RCC 7860 (cell line): Measurements from ENCODE around the gene LAMA3.

Source experiments
- DNase-seq: peaks from one replicate; pipeline ENCODE4 v3.0.0-alpha.2; 2015; ENCODE audit warnings: low spot score
- FAIRE-seq: peaks from 2 replicates; lab custom pipeline; 2012; peaks lifted over from hg19 to GRCh38; lab: Jason Lieb, UNC

The LAMA3 gene

GRCh38 chr18:23669804-23670405 lies 19.3 kb upstream of the LAMA3 start:
- DNase-seq (no peak), FAIRE-seq (no peak)

GRCh38 chr18:23671564-23671963 lies 17.7 kb upstream of the LAMA3 start:
- DNase-seq (no peak), FAIRE-seq (no peak)

GRCh38 chr18:23673725-23674124 lies 15.5 kb upstream of the LAMA3 start:
- FAIRE-seq = no peak
- DNase-seq = no peak

DNA sequence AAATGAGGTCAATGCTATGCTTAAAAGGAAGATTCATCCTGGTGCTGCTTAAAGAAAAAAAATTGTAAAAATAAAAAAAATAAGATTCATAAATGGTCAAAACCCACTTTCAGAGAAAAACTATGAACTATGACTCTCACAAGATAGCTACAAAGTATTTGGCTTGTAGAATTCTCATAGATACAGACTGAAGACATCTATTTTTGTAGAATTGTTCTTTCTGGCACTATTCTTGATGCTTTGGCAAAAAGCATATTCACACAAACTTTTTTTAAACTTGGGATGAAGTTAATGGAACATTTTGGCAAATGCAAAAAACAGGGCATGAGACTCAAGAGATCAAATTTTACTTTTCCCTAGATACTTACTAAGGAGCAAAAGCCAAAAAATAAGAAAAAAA lies 14.0 kb upstream of the LAMA3 start:
- DNase-seq = no peak
- FAIRE-seq = no peak

DNA sequence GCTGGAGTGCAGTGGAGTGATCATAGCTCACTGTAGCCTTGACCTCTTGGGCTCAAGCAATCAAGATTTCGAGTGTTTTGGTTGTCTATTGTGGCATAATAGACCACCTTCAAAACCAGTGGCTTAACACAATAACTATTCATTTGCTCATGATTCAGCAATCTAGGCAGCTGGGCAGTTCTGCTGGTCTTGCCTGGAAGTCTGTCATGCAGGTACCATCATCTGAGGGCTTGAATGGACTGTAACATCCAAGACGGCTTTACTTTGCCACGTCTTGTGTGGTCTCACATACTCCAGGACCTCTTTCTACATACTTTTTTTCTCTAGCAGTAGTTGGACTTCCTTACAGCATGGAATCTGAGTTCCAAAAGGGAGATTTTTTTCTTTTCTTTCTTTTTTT lies 13.4 kb upstream of the LAMA3 start:
- no peak for FAIRE-seq
- DNase-seq = no peak

- FAIRE-seq (no peak), DNase-seq (no peak)
Measured at GRCh38 chr18:23682045-23682444, 7.2 kb upstream of the LAMA3 start.

DNA sequence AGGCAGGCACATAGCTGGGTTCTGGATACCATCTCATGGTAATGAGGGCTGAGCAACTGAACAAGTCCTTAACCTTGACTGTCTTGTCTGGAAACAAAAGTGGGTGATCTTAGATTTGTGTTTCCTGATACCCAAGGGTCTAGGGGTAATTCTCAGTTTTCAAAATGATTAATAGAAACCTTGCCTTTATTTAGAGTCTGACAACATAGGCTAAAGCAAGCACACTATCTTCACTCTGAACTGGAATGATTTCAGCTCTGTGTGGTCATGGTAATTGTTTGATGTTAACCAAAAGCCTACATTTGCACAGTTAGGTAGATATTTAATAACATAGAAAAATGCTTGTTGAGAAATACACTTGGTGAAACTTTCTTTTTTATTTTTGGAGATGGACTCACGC lies 6.8 kb upstream of the LAMA3 start:
- no peak for FAIRE-seq
- no peak for DNase-seq

DNA sequence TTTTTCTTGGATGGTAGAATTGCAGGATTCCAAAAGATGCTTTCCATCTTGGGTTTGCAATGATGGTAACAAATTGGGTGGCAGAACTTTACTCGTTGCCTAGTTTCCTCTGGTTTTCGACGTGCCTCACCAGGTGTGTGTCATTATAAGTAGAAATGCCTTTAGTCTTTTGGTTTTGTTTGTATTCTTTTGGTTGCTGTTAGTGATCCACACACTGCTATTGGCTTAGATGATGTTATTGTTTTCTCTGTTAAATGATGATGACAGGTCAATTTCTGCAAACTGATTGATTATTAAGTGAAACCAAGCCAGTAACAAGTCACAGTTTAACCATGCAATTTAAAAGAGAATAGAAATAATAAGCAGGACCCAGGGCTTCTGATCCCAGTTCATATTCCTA lies 6.1 kb upstream of the LAMA3 start:
- FAIRE-seq = no peak
- no peak for DNase-seq

GRCh38 chr18:23683671-23684070 lies 5.6 kb upstream of the LAMA3 start:
- FAIRE-seq (peak; percentile 64), DNase-seq (peak; percentile 49)

- DNase-seq (peak; percentile 93), FAIRE-seq (peak; percentile 98)
Measured at GRCh38 chr18:23684515-23685197, 4.6 kb upstream of the LAMA3 start.

- no peak for DNase-seq
- no peak for FAIRE-seq
Measured at GRCh38 chr18:23688528-23688927, 725 bp upstream of the LAMA3 start.

GRCh38 chr18:23689616-23690504 lies 607 bp downstream of the LAMA3 start:
- DNase-seq = no peak
- FAIRE-seq = no peak

- peak; percentile 45 for DNase-seq
- FAIRE-seq = no peak
Measured at GRCh38 chr18:23690505-23691068, 1.3 kb downstream of the LAMA3 start.

DNA sequence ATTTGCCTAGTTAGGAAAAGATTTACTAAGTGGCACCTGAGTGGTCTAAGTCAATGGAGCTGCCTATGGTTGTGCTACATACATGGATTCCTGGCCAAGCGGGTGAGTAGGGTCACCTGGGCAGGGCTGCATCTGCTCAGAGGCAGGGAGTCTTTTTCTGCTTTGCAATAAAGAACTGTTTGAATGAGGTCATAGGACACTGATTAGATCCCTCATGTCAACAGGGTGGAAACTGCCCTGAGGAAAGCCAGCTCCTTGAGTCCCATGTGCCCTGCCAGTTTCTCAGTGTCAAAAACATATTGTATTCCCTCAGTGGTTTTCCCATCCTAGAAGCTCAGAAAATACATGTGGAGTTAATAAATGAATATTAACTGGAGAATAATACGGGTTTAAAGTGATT lies 4.6 kb downstream of the LAMA3 start:
- DNase-seq (no peak), FAIRE-seq (no peak)

- FAIRE-seq (no peak), DNase-seq (no peak)
Measured at GRCh38 chr18:23694637-23695430, 5.6 kb downstream of the LAMA3 start.

GRCh38 chr18:23701017-23701416 lies 11.8 kb downstream of the LAMA3 start:
- FAIRE-seq (no peak), DNase-seq (no peak)

DNA sequence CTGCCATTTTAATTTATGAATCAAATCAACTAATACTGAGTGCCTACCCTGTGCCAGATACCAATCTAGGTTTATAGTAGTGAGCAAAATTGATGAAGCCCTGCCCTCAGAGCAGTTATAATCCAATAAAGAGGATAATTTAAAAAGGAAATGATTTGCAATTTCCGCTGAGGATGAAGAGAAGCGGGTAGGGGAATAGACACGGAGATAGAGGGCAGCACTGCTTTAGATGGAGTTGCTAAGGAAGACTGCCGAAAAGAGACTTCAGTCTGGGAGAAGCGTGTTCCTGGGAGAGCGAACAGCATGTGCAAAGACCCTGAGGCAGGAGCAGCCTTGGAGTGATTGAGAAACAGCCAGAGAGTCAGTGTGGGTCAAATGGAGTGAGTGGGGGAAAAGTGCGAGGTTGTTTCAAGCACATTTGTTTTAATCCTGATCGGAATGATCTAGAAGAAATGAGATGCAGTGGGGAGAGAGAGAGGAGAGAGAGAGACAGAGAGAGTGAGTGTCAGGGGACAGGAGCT lies 12.4 kb downstream of the LAMA3 start:
- FAIRE-seq = no peak
- no peak for DNase-seq

DNA sequence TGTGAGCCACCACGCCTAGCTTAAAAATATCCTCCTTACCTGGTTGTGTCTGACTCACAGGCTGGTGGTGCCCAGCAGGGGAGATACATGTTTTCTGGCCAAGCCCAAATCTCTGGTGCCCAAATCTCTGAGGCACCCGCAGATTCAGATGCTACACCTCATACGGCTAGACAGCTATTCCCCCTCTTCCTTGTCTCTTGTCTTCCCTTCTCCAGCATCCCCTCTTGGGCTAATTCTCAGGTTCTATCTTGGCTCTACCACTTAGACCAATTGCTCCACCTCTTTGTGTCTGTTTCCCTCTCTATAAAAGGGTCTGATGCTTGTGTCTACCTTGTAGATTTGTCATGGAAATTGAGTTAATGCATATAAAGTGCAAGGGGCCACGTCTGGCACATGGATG lies 13.4 kb downstream of the LAMA3 start:
- DNase-seq (no peak), FAIRE-seq (no peak)

- FAIRE-seq (no peak), DNase-seq (no peak)
Measured at GRCh38 chr18:23703057-23703986, 14.1 kb downstream of the LAMA3 start.
